Glutamatergic neuron (in vitro differentiated cells): ENCODE results near the gene GPR149. TPM values are rescaled to one million over a fixed set of nuclear protein-coding genes. Genes with fewer than 3 reads are reported as not detected.

Source experiments
- DNase-seq: peaks from one replicate; pipeline ENCODE4 v3.0.0; 2022
- H3K27ac Mint-ChIP-seq: one replicate; pipeline ENCODE4 v1.8.0; 2020; ENCODE audit warnings: mild to moderate bottlenecking, mixed read lengths, inconsistent platforms; ENCODE audit not compliant: unreplicated experiment
- H3K27me3 Mint-ChIP-seq: one replicate; pipeline ENCODE4 v1.8.0; 2020; ENCODE audit warnings: mild to moderate bottlenecking, moderate library complexity, mixed read lengths, inconsistent platforms; ENCODE audit not compliant: unreplicated experiment
- H3K36me3 Mint-ChIP-seq: one replicate; pipeline ENCODE4 v1.8.0; 2020; ENCODE audit warnings: mild to moderate bottlenecking, mixed read lengths, inconsistent platforms; ENCODE audit not compliant: unreplicated experiment
- H3K4me1 Mint-ChIP-seq: one replicate; pipeline ENCODE4 v1.8.0; 2020; ENCODE audit warnings: mild to moderate bottlenecking, low read depth, mixed read lengths, inconsistent platforms; ENCODE audit not compliant: unreplicated experiment
- H3K4me3 Mint-ChIP-seq: one replicate; pipeline ENCODE4 v1.8.0; 2020; ENCODE audit warnings: mild to moderate bottlenecking, mixed read lengths, inconsistent platforms; ENCODE audit not compliant: unreplicated experiment
- H3K9me3 Mint-ChIP-seq: one replicate; pipeline ENCODE4 v1.8.0; 2020; ENCODE audit warnings: mild to moderate bottlenecking, moderate library complexity, mixed read lengths, inconsistent platforms; ENCODE audit not compliant: unreplicated experiment
- CTCF ChIP-seq: fragments of 200-600 bp; sonication (generic); IDR thresholded peaks from one replicate; pipeline ENCODE4 v1.5.0; 2021; ENCODE audit not compliant: partially characterized antibody, unreplicated experiment
- total RNA-seq: library from RNA; stranded (reverse); fragmentation: NEBNext Ultra II Directional; extraction: Animal tissue kit (Norgen Biotek cat#: 25700); gene quantifications from one replicate; pipeline ENCODE4 v1.2.1, GENCODE V29; 2021; ENCODE audit not compliant: unreplicated experiment

GPR149 gene
- total RNA-seq, 1 donor from 2014 or later, result 0.25 TPM

- Mint-ChIP-seq H3K4me3 (no peak overlapping the region), H3K27ac (no peak overlapping the region), H3K4me1 (peaks cover 9% of the 10 kb centered on the region), H3K27me3 (peaks cover 4% of the 10 kb centered on the region), H3K36me3 (no peaks in the 10 kb centered on the region), H3K9me3 (peaks cover 2% of the 10 kb centered on the region)
- TF ChIP-seq CTCF, result no peak
- DNase-seq, result no peak
Measured at GRCh38 chr3:154431043-154431442, 1.1 kb upstream of the GPR149 start.

- Mint-ChIP-seq H3K27me3 (peaks cover 4% of the 10 kb centered on the region), H3K36me3 (no peaks in the 10 kb centered on the region), H3K4me3 (peak overlapping the region; percentile 93), H3K4me1 (peaks cover 9% of the 10 kb centered on the region), H3K27ac (peak overlapping the region; percentile 85), H3K9me3 (peaks cover 2% of the 10 kb centered on the region)
- DNase-seq, result peak; percentile 56
- TF ChIP-seq CTCF, result no peak
Measured at GRCh38 chr3:154428286-154429206, 1.4 kb downstream of the GPR149 start.

- Mint-ChIP-seq H3K4me3 (peak overlapping the region; percentile 93), H3K36me3 (no peaks in the 10 kb centered on the region), H3K27me3 (peaks cover 4% of the 10 kb centered on the region), H3K4me1 (peaks cover 9% of the 10 kb centered on the region), H3K27ac (peak overlapping the region; percentile 85), H3K9me3 (peaks cover 2% of the 10 kb centered on the region)
- DNase-seq, result peak; percentile 54
- no peak for TF ChIP-seq CTCF
Measured at GRCh38 chr3:154427685-154428285, 2.2 kb downstream of the GPR149 start.

- Mint-ChIP-seq H3K4me3 (no peak overlapping the region), H3K9me3 (no peaks in the 10 kb centered on the region), H3K36me3 (no peaks in the 10 kb centered on the region), H3K27me3 (no peaks in the 10 kb centered on the region), H3K27ac (no peak overlapping the region), H3K4me1 (no peaks in the 10 kb centered on the region)
- no peak for DNase-seq
- no peak for TF ChIP-seq CTCF
Measured at GRCh38 chr3:154422694-154423093, 7.3 kb downstream of the GPR149 start.

GRCh38 chr3:154421083-154421482 is 8.9 kb downstream of the GPR149 start:
- H3K9me3 Mint-ChIP-seq, result no peaks in the 10 kb centered on the region
- H3K4me3 Mint-ChIP-seq, result no peak overlapping the region
- TF ChIP-seq CTCF, result no peak
- H3K27me3 Mint-ChIP-seq, result no peaks in the 10 kb centered on the region
- no peak overlapping the region for H3K27ac Mint-ChIP-seq
- no peaks in the 10 kb centered on the region for H3K4me1 Mint-ChIP-seq
- no peaks in the 10 kb centered on the region for H3K36me3 Mint-ChIP-seq
- DNase-seq, result no peak
